ENCODE data around the gene SIX2.

GRCh38 chr2:45004562-45005191 lies 4.6 kb downstream of the SIX2 start:
- TF ChIP-seq CTCF (IDR thresholded peaks at IDR 0.05) = no peak
- TF ChIP-seq POLR2A (IDR thresholded peaks at IDR 0.05) = no peak
- no peak for TF ChIP-seq EP300 (IDR thresholded peaks at IDR 0.05)
- no peak for TF ChIP-seq POLR2AphosphoS5 (IDR thresholded peaks at IDR 0.05)
